Pancreas (tissue), 10 donors: ENCODE results near the gene CKAP2L. TPM values are rescaled to one million over a fixed set of nuclear protein-coding genes. Genes with fewer than 3 reads are reported as not detected.

Source experiments
- ATAC-seq, 4 donors: fragments of 200-7000 bp; cut with Tn5 transposase; one replicate each; pipeline versions ENCODE4 v1.8.0 to v1.9.1; 2020; ENCODE audit warnings: mild to moderate bottlenecking in 4 of 4, moderate library complexity in 4 of 4
- DNase-seq, 6 donors: peaks; one replicate each; pipeline ENCODE4 v3.0.0-alpha.2; 2020
- FAIRE-seq: peaks from 2 replicates; lab custom pipeline; 2012; peaks lifted over from hg19 to GRCh38; lab: Jason Lieb, UNC
- H3K27ac ChIP-seq, 4 donors: fragments of 200-600 bp; sonication (generic); 1 replicate in 3 of 4; 2 replicates in 1 of 4; pipeline versions ENCODE4 v1.5.0 to v1.8.0; 2020
- H3K27me3 ChIP-seq, 4 donors: fragments of 200-600 bp; one replicate each; pipeline ENCODE4 v1.8.0; 2021
- H3K36me3 ChIP-seq, 3 donors: fragments of 200-600 bp; sonication (generic) in 1 of 3; one replicate each; pipeline versions ENCODE4 v1.5.0 to v1.8.0; 2020 to 2021
- H3K4me1 ChIP-seq, 3 donors: fragments of 200-600 bp; one replicate each; pipeline ENCODE4 v1.8.0; 2021
- H3K4me3 ChIP-seq, 4 donors: fragments of 200-600 bp; sonication (generic) in 2 of 4; one replicate each; pipeline versions ENCODE4 v1.5.0 to v1.8.0; 2020 to 2021
- H3K9me3 ChIP-seq, 4 donors: fragments of 200-600 bp; one replicate each; pipeline ENCODE4 v1.8.0; 2021
- CTCF ChIP-seq, 4 donors: fragments of 200-600 bp; sonication (generic) in 3 of 4; IDR thresholded peaks; one replicate each; pipeline versions ENCODE4 v1.5.0 to v1.8.0; 2021; ENCODE audit warnings: antibody characterized with exemption in 4 of 4
- WGBS, 2 donors: extraction: QIAGEN DNeasy Blood & Tissue Kit; methylation state at CpG; one replicate each; pipeline ENCODE4 v1.1.7; 2013; 5-methylcytosine and 5-hydroxymethylcytosine counted together
- intact Hi-C, 3 donors: fragments of 100-400 bp; cut with DNase I; formaldehyde crosslinking; loops; one replicate each; pipeline versions ENCODE4 v1.11.1 to v1.14.2; 2022
- polyA plus RNA-seq, 2 donors: library from polyadenylated mRNA; stranded (reverse); fragments of 200-250 nt; gene quantifications; one replicate each; pipeline ENCODE4 v1.2.3, GENCODE V29; 2013
- total RNA-seq, 6 donors: library from RNA; stranded (reverse); fragmentation: NEBNext Ultra II Directional in 4 of 6; extraction: Animal tissue kit (Norgen Biotek cat#: 25700) in 4 of 6; gene quantifications; one replicate each; pipeline versions ENCODE4 v1.2.1 to v1.2.4, GENCODE V29; 2021 to 2023
- donor health status: healthy with polysubstance abuse.
- donor health status: DM: no; HTN: no; CAD: no; lungs with moderate emphysema.
- donor health status: DM: no; HTN: no; CAD: no.
- donor health status: control.
- donor health status: control.
- donor health status: Bipolar disorder and iron deficiency.
- donor health status: DM: yes; HTN: yes; CAD: no.
- donor health status: DM: no; HTN: no; CAD: no.
- donor health status: DM: no; HTN: no; CAD: no.
- donor health status: DM: yes; HTN: yes; CAD: no.

Gene CKAP2L
- total and polyA plus RNA-seq, 8 donors, result 0.04 to 0.64 (median 0.12) TPM; not detected in 2

GRCh38 chr2:112728378-112729175 is 35.8 kb downstream of the CKAP2L start:
- ATAC-seq (no peak), FAIRE-seq (no peak), DNase-seq (no peak)
- no peaks in the 10 kb centered on the region for H3K9me3 ChIP-seq
- intact Hi-C loops, result loop anchor here in 2 of 3 donors (5.0 kb wide), 2 partner anchors 106 to 121 kb away; no protein-coding TSS in a partner anchor
- no peak overlapping the region for H3K4me3 ChIP-seq
- 36 to 43% methylated on average over 11 of the region's 11 CpGs for WGBS, 2 donors
- H3K27me3 ChIP-seq, result no peaks in the 10 kb centered on the region
- H3K4me1 ChIP-seq, result no peaks in the 10 kb centered on the region
- no peak for TF ChIP-seq CTCF (IDR thresholded peaks at IDR 0.05)
- no peak overlapping the region for H3K27ac ChIP-seq
- no peaks in the 10 kb centered on the region for H3K36me3 ChIP-seq

GRCh38 chr2:112728029-112728362 is 36.4 kb downstream of the CKAP2L start:
- Histone ChIP-seq H3K27ac (no peak overlapping the region), H3K36me3 (no peaks in the 10 kb centered on the region), H3K4me3 (no peak overlapping the region), H3K4me1 (no peaks in the 10 kb centered on the region), H3K27me3 (no peaks in the 10 kb centered on the region), H3K9me3 (no peaks in the 10 kb centered on the region)
- intact Hi-C loops, result loop anchor here in 2 of 3 donors (5.0 kb wide), 2 partner anchors 106 to 121 kb away; no protein-coding TSS in a partner anchor
- 52 to 69% methylated on average over 4 of the region's 4 CpGs for WGBS, 2 donors
- no peak for FAIRE-seq
- no peak for ATAC-seq
- no peak for DNase-seq
- TF ChIP-seq CTCF (IDR thresholded peaks at IDR 0.05), result no peak

- H3K4me3 ChIP-seq, result no peak overlapping the region
- no peak for ATAC-seq
- no peaks in the 10 kb centered on the region for H3K4me1 ChIP-seq
- no peaks in the 10 kb centered on the region for H3K27me3 ChIP-seq
- DNase-seq, result no peak
- no peaks in the 10 kb centered on the region for H3K9me3 ChIP-seq
- TF ChIP-seq CTCF (IDR thresholded peaks at IDR 0.05), result no peak
- no peak for FAIRE-seq
- H3K36me3 ChIP-seq, result no peaks in the 10 kb centered on the region
- H3K27ac ChIP-seq, result no peak overlapping the region
- 75 to 87% methylated on average over 19 of the region's 19 CpGs for WGBS, 2 donors
- intact Hi-C loops, result loop anchor here in 2 of 3 donors (5.0 kb wide), 2 partner anchors 105 to 120 kb away; no protein-coding TSS in a partner anchor
Measured at GRCh38 chr2:112727276-112728028, 37.0 kb downstream of the CKAP2L start.

- no peaks in the 10 kb centered on the region for H3K27me3 ChIP-seq
- H3K9me3 ChIP-seq, result no peaks in the 10 kb centered on the region
- peak; percentile 89 to 98 (median 94) for TF ChIP-seq CTCF (IDR thresholded peaks at IDR 0.05)
- no peaks in the 10 kb centered on the region for H3K4me1 ChIP-seq
- DNase-seq (peak; percentile 73 to 96 (median 90)), FAIRE-seq (no peak), ATAC-seq (peak; percentile 95 to 98 (median 96))
- intact Hi-C loops, result loop anchor here in 2 of 3 donors (5.0 kb wide), 2 partner anchors 104 to 119 kb away; no protein-coding TSS in a partner anchor
- no peak overlapping the region for H3K4me3 ChIP-seq
- 31 to 33% methylated on average over 19 of the region's 19 CpGs for WGBS, 2 donors
- H3K27ac ChIP-seq, result no peak overlapping the region
- no peaks in the 10 kb centered on the region for H3K36me3 ChIP-seq
Measured at GRCh38 chr2:112726487-112727190, 37.8 kb downstream of the CKAP2L start.
